ENCODE data around the gene VSTM4. TPM values are rescaled to one million over a fixed set of nuclear protein-coding genes. Genes with fewer than 3 reads are reported as not detected.

Gene VSTM4, protein sequence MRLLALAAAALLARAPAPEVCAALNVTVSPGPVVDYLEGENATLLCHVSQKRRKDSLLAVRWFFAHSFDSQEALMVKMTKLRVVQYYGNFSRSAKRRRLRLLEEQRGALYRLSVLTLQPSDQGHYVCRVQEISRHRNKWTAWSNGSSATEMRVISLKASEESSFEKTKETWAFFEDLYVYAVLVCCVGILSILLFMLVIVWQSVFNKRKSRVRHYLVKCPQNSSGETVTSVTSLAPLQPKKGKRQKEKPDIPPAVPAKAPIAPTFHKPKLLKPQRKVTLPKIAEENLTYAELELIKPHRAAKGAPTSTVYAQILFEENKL
- total RNA-seq (under 1 TPM; 0.07 to 0.09 TPM), polyA plus RNA-seq (not detected)

DNA sequence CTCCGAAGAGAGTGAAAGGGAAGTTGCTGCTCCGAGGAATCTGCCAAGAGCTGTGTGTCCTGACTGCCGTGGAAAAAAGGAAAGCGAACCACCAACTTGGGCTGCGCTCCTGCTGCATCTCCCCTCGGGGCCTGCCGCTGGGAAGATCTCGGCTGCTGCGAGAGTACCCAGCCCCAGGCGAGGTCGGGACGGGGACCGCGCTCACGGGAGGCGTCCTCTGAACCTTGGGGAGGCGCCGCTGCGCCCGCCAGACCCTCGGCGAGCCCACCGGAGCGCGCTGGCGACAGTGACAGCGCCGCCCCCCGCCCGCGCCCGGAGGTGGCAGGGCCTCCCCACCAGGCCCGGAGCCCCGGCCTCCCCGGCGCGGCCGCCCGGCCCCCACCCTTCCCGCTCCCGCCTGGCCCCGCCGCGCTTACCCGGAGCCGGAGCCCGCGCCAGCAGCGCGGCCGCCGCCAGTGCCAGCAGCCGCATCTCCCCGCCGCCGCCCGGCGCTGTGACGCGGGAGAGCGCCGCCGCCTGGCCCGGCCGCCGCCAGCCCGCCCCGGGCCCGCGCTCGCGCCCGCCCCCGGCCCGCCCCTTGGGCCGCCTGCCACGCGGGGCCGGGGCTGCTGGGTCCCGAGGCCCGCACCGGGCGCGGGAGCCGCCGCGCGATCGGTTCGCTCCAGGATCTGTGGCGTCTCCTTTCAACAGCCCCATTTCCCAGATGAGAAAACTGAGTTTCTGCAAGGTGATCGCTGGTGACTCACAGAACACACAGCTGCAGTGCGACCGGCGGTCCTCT is at the start of gene VSTM4:
Gene VSTM4, minus strand, starts transcription at position 508 of the 781 bp plus-strand sequence. Its CDS starts 37 bp downstream, at position 471.
- Mint-ChIP-seq H3K27me3 (peaks cover 21 to 34% of the 10 kb centered on the region in 2 donors), H3K36me3 (no peaks in the 10 kb centered on the region), H3K27ac (peak within 1 kb of the TSS in 3 of 8 donors; percentile 33 to 36 (median 34)), H3K9me3 (no peaks in the 10 kb centered on the region), H3K4me1 (peaks cover 3 to 9% (median 8%) of the 10 kb centered on the region in 3 donors), H3K4me3 (peak within 1 kb of the TSS; percentile 23 to 71 (median 60))
- Histone ChIP-seq H3K4me1 (ENCODE audit: insufficient read depth, low read length) (no peaks in the 10 kb centered on the region), H3K9me3 (ENCODE audit: low read length) (no peaks in the 10 kb centered on the region), H3K27ac (ENCODE audit: low read depth, low read length) (peak within 1 kb of the TSS; percentile 31), H3K4me3 (ENCODE audit: low read length) (no peak within 1 kb of the TSS), H3K27me3 (ENCODE audit: insufficient read depth, low read length, poor library complexity, severe bottlenecking) (no peaks in the 10 kb centered on the region), H3K36me3 (ENCODE audit: insufficient read depth, low read length) (no peaks in the 10 kb centered on the region)
- DNase-seq = no peak
- ChIA-PET CTCF (no interaction called here), POLR2A (no interaction called here)

DNA sequence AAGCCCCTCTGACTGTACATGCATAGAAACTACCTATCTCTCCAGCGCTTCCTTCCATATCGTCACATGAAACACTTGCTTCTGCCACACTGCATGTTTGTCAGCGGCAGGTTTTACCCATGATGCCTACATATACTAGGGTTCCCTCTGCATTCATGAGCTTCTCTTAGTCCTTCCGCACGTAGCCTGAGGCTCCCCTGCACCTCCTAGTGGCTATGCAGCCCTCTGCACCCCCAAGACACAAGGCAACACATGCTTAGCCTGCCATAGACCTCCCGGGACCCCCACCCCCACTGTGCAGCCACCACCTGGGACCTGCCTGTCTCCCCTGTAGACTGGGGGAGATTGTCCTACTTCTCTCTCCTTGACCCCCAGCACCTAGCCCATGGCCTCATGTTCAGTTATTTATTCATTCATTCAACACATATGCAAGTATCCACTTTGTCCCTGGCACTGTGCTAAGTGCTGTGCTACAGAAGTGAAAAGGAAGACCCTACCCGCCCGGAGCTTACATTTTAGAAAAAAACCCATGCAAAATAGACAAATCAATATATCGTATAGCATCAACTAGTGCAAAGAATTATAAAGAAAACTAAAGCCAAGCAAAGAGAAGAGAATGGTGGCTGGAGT is 49.4 kb upstream of the VSTM4 start:
- DNase-seq = no peak
- H3K27ac ChIP-seq (ENCODE audit: low read depth, low read length) = peak overlapping the region; percentile 3
- CTCF ChIA-PET = no interaction called here
- H3K9me3 ChIP-seq (ENCODE audit: low read length) = no peaks in the 10 kb centered on the region
- peaks cover 5% of the 10 kb centered on the region for H3K4me1 ChIP-seq (ENCODE audit: insufficient read depth, low read length)
- H3K4me3 Mint-ChIP-seq = no peak overlapping the region
- peaks cover 0 to 3% (median 2%) of the 10 kb centered on the region in 3 donors for H3K36me3 Mint-ChIP-seq
- peaks cover 6 to 8% (median 8%) of the 10 kb centered on the region in 3 donors for H3K4me1 Mint-ChIP-seq
- H3K27ac Mint-ChIP-seq = peak overlapping the region in 5 of 8 donors; percentile 2 to 55 (median 43)
- no peak overlapping the region for H3K4me3 ChIP-seq (ENCODE audit: low read length)
- peaks cover 0 to 3% of the 10 kb centered on the region in 2 donors for H3K27me3 Mint-ChIP-seq
- no peaks in the 10 kb centered on the region for H3K36me3 ChIP-seq (ENCODE audit: insufficient read depth, low read length)
- H3K27me3 ChIP-seq (ENCODE audit: insufficient read depth, low read length, poor library complexity, severe bottlenecking) = no peaks in the 10 kb centered on the region
- peaks cover 0 to 6% (median 0%) of the 10 kb centered on the region in 5 donors for H3K9me3 Mint-ChIP-seq
- POLR2A ChIA-PET = no interaction called here

DNA sequence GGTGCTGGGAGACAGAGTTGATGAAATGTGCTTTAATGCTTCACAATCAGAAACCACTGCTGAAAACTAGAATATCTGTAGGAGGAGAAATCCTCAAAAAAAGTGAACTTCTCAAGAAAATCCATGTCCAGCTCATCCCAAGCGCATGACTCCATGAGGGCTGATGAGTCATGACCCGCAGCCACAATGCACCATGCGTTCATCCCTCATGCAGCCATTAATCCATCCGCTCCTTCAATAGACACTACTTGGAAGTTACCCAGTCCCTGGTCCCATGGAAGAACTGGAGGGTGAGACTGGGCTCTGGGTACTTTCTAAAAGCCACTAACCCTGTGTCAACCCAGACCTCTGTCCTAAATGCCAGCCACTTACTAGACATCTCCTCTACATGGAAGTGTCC is 48.4 kb upstream of the VSTM4 start:
- H3K27ac ChIP-seq (ENCODE audit: low read depth, low read length) = no peak overlapping the region
- peaks cover 5% of the 10 kb centered on the region for H3K4me1 ChIP-seq (ENCODE audit: insufficient read depth, low read length)
- Mint-ChIP-seq H3K27me3 (peaks cover 0 to 3% of the 10 kb centered on the region in 2 donors), H3K4me3 (no peak overlapping the region), H3K4me1 (peaks cover 6 to 8% (median 8%) of the 10 kb centered on the region in 3 donors), H3K9me3 (peaks cover 0 to 6% (median 0%) of the 10 kb centered on the region in 5 donors), H3K27ac (peak overlapping the region in 1 of 8 donors; percentile 48), H3K36me3 (peaks cover 0 to 3% (median 2%) of the 10 kb centered on the region in 3 donors)
- H3K4me3 ChIP-seq (ENCODE audit: low read length) = no peak overlapping the region
- ChIA-PET POLR2A (no interaction called here), CTCF (no interaction called here)
- H3K9me3 ChIP-seq (ENCODE audit: low read length) = no peaks in the 10 kb centered on the region
- no peak for DNase-seq
- no peaks in the 10 kb centered on the region for H3K36me3 ChIP-seq (ENCODE audit: insufficient read depth, low read length)
- no peaks in the 10 kb centered on the region for H3K27me3 ChIP-seq (ENCODE audit: insufficient read depth, low read length, poor library complexity, severe bottlenecking)

- DNase-seq = no peak
- Histone ChIP-seq H3K27me3 (ENCODE audit: insufficient read depth, low read length, poor library complexity, severe bottlenecking) (no peaks in the 10 kb centered on the region), H3K27ac (ENCODE audit: low read depth, low read length) (no peak overlapping the region), H3K4me3 (ENCODE audit: low read length) (no peak overlapping the region), H3K4me1 (ENCODE audit: insufficient read depth, low read length) (peaks cover 5% of the 10 kb centered on the region), H3K9me3 (ENCODE audit: low read length) (no peaks in the 10 kb centered on the region), H3K36me3 (ENCODE audit: insufficient read depth, low read length) (no peaks in the 10 kb centered on the region)
- POLR2A ChIA-PET = no interaction called here
- Mint-ChIP-seq H3K4me3 (no peak overlapping the region), H3K4me1 (peaks cover 6 to 11% (median 8%) of the 10 kb centered on the region in 3 donors), H3K27me3 (peaks cover under 1% of the 10 kb centered on the region in 2 donors), H3K27ac (peak overlapping the region in 3 of 8 donors; percentile 24 to 47 (median 47)), H3K36me3 (peaks cover 0 to 3% (median 2%) of the 10 kb centered on the region in 3 donors), H3K9me3 (peaks cover 0 to 6% (median 0%) of the 10 kb centered on the region in 5 donors)
- CTCF ChIA-PET = no interaction called here
Measured at GRCh38 chr10:49162761-49163310, 47.5 kb upstream of the VSTM4 start.

DNA sequence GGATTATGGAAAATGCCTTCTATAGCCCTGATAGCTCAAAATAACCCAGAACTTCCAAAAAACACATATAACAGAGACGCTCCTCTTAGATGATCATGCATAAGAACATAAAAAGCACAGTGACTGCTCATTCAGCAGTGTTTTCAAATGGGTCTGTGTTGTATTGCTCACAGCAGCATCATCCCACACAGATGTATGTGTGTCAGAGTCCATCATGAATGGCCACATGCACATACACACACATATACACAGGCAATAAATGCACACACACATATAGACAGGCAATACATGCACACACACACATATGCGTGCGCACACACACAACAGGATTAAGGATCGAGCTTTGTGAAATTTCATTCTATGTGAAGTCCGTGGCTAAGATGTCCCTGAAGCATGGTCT is 46.7 kb upstream of the VSTM4 start:
- H3K36me3 Mint-ChIP-seq = peaks cover 0 to 3% (median 2%) of the 10 kb centered on the region in 3 donors
- no peak for DNase-seq
- no peak overlapping the region for H3K4me3 Mint-ChIP-seq
- no peaks in the 10 kb centered on the region for H3K27me3 ChIP-seq (ENCODE audit: insufficient read depth, low read length, poor library complexity, severe bottlenecking)
- no peak overlapping the region for H3K4me3 ChIP-seq (ENCODE audit: low read length)
- H3K4me1 Mint-ChIP-seq = peaks cover 9 to 17% (median 15%) of the 10 kb centered on the region in 3 donors
- H3K4me1 ChIP-seq (ENCODE audit: insufficient read depth, low read length) = peaks cover 5% of the 10 kb centered on the region
- POLR2A ChIA-PET = no interaction called here
- CTCF ChIA-PET = interaction anchor here (0.7 kb wide), 1 partner anchor 9 kb away, joined by 3 read pairs; no protein-coding TSS in a partner anchor
- H3K27me3 Mint-ChIP-seq = peaks cover 0 to 4% of the 10 kb centered on the region in 2 donors
- no peaks in the 10 kb centered on the region for H3K9me3 ChIP-seq (ENCODE audit: low read length)
- H3K27ac Mint-ChIP-seq = peak overlapping the region in 2 of 8 donors; percentile 6 to 20
- H3K36me3 ChIP-seq (ENCODE audit: insufficient read depth, low read length) = no peaks in the 10 kb centered on the region
- peaks cover 0 to 6% (median 0%) of the 10 kb centered on the region in 5 donors for H3K9me3 Mint-ChIP-seq
- H3K27ac ChIP-seq (ENCODE audit: low read depth, low read length) = no peak overlapping the region

DNA sequence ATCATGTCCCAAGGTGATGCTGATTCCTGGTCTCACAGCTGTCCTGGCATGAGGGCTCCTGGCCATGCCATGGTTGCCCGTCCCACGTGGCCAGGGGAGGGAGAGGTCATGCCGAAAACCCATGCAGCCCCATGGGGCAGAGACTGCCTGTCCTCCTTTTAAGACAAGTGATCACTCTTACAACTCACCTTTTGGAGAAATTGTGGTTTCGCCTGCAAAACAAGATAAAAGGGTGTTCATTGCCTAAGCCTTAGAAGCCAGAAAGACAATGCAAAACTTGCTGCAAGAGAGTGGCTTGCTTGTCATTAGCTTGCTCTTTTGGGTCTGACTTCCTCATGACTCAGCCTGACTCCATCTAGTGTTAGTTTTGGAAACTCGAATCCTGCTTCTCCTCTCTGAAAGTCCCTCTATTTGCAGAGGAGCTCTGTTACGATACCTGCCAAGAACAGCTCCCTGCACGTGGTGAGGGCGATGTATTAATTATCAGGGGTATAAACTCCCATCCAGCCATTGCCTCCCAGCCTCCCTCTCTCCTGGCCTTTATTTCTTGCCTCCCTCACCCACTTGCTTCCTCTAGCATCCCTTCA is 46.2 kb upstream of the VSTM4 start:
- no peak overlapping the region for H3K4me3 Mint-ChIP-seq
- DNase-seq = no peak
- Histone ChIP-seq H3K4me1 (ENCODE audit: insufficient read depth, low read length) (peaks cover 5% of the 10 kb centered on the region), H3K36me3 (ENCODE audit: insufficient read depth, low read length) (no peaks in the 10 kb centered on the region), H3K27ac (ENCODE audit: low read depth, low read length) (peak overlapping the region; percentile 34), H3K9me3 (ENCODE audit: low read length) (no peaks in the 10 kb centered on the region), H3K4me3 (ENCODE audit: low read length) (no peak overlapping the region), H3K27me3 (ENCODE audit: insufficient read depth, low read length, poor library complexity, severe bottlenecking) (no peaks in the 10 kb centered on the region)
- H3K36me3 Mint-ChIP-seq = peaks cover 0 to 2% (median 1%) of the 10 kb centered on the region in 3 donors
- H3K27ac Mint-ChIP-seq = peak overlapping the region in 1 of 8 donors; percentile 6
- H3K9me3 Mint-ChIP-seq = peaks cover 0 to 6% (median 0%) of the 10 kb centered on the region in 5 donors
- CTCF ChIA-PET = interaction anchor here (0.7 kb wide), 1 partner anchor 10 kb away, joined by 3 read pairs; no protein-coding TSS in a partner anchor
- H3K27me3 Mint-ChIP-seq = peaks cover 0 to 4% of the 10 kb centered on the region in 2 donors
- POLR2A ChIA-PET = no interaction called here
- H3K4me1 Mint-ChIP-seq = peaks cover 12 to 20% (median 18%) of the 10 kb centered on the region in 3 donors

GRCh38 chr10:49160814-49161213 is 45.5 kb upstream of the VSTM4 start:
- ChIA-PET CTCF (no interaction called here), POLR2A (no interaction called here)
- Mint-ChIP-seq H3K4me1 (peaks cover 13 to 21% (median 19%) of the 10 kb centered on the region in 3 donors), H3K4me3 (no peak overlapping the region), H3K27me3 (peaks cover 0 to 4% of the 10 kb centered on the region in 2 donors), H3K36me3 (no peaks in the 10 kb centered on the region), H3K27ac (no peak overlapping the region), H3K9me3 (peaks cover 0 to 4% (median 0%) of the 10 kb centered on the region in 5 donors)
- Histone ChIP-seq H3K27me3 (ENCODE audit: insufficient read depth, low read length, poor library complexity, severe bottlenecking) (no peaks in the 10 kb centered on the region), H3K4me3 (ENCODE audit: low read length) (no peak overlapping the region), H3K9me3 (ENCODE audit: low read length) (no peaks in the 10 kb centered on the region), H3K4me1 (ENCODE audit: insufficient read depth, low read length) (no peaks in the 10 kb centered on the region), H3K36me3 (ENCODE audit: insufficient read depth, low read length) (no peaks in the 10 kb centered on the region), H3K27ac (ENCODE audit: low read depth, low read length) (no peak overlapping the region)
- no peak for DNase-seq

Data from CD8-positive, alpha-beta memory T cell (primary cell).